Activated CD4-positive, alpha-beta T cell treated with anti-CD3 and anti-CD28 coated beads, Interleukin-2, Interleukin-4, amounts not matched to agents 100 ng/mL and 50 ng/mL, durations not matched to agents 16 hours and 8 hours (primary cell): Measurements from ENCODE around the gene TMPRSS13.
"Not testable (repeated sequence)": the region's sequence is repeated elsewhere in the genome, so short reads cannot be mapped to it uniquely, and the experiment has no call there.

ENCODE experiments used
- DNase-seq: peaks from one replicate; pipeline ENCODE4 v3.0.0-alpha.2; 2020; ENCODE audit warnings: low spot score

Gene TMPRSS13

DNA sequence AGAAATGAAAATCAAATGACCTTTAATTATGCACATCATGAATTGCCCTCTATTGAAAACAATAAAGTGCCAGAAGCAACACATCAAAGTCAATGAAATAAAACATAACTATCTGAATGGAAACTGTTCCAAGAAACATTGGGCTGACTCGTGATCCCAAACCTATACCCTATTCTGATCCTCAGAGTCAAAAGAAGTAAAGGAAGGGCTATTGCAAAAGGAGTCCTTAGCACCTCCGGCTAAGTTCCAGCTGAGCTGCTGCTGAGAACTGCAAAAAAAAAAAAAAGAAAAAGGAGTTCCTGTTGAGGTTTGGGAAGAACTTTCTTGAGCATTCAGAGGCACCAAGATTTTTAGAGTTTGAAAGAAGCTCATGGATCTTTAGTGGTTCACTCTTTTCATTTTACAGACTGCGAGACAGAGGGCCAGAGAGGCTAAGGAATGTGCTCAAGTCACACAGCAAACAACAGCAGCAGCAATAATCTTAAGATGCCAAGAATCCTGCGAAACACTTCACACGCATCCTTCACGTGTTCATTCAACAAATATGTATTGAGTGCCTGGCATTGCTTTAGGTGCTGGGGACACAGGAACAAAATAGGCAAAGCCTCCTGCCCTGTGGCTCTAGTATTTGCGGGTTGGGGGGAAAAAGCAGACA lies 841 bp upstream of the TMPRSS13 start:
- no peak for DNase-seq

DNA sequence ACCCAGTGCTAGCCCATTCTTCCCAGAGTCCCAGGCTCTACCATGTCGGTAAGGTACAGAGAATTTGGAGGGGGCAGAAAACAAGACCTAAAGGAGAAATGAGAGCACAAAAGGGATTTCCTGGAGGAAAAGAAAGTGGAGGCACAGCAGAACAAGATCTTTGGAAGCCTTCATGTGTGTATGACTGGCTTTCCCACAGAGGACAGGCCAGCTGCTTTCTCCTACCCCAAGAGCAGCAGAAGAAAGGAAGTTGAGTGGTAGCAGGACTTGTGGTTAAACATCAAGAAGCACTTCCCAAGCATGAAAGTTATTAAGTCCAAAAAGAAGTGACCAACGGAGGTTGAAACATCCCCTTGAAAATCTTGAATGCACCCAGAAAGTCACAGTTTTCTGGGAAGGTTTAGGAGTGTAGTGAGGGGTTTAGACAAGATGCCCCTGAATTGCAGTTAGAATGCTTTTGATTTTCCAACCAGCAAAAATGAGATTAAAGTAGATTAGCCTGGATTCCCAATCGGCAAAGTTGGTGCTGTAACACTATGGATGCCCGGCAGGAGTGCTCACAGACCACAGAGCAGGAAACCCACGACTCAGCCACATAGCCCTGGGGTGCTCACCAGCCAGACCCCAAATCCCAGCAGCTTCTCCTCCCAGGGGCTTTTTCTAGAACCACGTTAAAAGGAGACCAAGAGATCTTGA lies 608 bp downstream of the TMPRSS13 start:
- DNase-seq, result no peak

DNA sequence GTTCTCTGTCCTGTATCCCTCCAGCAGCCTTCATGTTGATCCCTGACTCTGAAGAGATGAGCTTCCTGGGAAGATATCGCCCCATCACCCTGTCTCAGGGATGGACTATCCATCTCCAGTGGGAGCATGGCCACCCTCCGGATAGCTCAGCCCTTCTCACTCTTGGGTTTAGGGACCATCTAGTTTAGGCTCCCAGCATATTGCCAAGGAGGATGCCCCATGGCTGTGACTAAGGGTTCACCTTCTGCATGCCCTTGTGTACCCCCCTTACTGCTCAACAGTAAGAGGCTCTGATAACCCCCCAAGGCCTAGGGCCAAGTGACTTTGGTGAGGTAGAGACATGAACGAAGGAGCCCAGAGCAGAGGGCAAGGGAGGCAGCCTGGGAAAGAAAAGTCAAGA lies 1.3 kb downstream of the TMPRSS13 start:
- DNase-seq, result no peak

- not testable (repeated sequence) for DNase-seq
These were observed 3.0 kb downstream of the TMPRSS13 start for GRCh38 chr11:117926166-117926565.

DNA sequence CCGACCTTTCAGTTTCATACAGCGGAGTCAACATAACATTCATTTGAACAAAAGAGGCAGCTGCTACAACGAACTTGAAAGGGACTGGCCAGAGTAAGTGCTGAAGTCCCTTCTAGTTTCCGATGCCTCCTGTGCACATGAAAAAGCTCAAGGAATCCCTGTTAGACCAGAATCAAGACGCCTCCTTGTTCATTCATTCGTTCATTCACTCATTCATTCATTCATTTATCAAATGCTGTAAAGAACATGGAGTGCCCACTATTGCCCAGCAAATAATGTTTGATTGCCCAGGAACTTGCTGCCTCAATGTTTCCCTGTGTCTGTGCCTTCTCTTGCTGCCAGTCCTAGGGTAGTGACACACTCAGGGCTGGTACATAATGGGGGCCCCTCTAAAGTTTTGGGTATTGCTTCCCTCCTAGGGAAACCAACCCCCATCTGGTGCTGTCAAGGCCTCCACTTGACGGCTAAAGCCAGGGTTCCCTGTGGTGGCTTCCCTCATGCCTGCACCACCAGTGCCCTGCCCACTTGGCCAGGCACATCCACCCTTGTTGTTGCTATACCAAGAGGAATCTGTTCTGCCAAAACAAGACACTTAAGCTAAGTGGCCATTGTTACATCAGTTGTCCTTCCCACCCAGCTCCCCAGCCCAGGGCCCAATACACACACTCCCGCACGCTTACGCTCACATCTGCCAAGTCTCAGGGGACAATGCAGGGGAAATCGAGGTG lies 3.8 kb downstream of the TMPRSS13 start:
- DNase-seq, result no peak

DNA sequence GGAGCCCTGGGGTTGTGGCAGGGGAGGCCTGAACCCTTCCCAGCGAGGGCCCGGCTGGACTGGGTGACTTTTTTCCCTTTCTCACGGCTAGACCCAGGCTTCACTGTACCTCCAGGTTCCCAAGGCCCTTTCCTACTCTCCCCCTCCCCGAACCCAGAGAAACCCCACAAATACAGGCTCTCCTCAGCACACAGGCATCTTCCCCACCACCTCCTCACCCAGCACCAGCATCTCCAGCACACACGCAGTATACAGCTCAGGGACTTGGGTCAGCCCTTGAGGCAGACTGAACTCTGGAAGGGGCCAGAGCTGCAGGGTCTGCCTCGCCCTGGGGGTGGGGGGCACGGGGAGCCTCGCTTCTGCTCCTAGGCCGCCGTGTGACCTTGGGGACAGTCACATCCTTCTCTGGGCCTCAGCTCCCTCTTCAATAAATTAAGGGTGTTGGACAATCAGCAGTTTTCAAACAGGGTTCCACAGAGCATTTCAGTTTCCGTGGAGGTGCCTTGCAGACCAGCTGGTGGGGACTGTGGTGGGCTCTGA lies 4.5 kb downstream of the TMPRSS13 start:
- DNase-seq, result no peak

- DNase-seq, result no peak
These were observed 5.4 kb downstream of the TMPRSS13 start for GRCh38 chr11:117923773-117924172.

- no peak for DNase-seq
These were observed 5.9 kb downstream of the TMPRSS13 start for GRCh38 chr11:117923275-117923674.

GRCh38 chr11:117921893-117922292 lies 7.3 kb downstream of the TMPRSS13 start:
- DNase-seq, result no peak

DNA sequence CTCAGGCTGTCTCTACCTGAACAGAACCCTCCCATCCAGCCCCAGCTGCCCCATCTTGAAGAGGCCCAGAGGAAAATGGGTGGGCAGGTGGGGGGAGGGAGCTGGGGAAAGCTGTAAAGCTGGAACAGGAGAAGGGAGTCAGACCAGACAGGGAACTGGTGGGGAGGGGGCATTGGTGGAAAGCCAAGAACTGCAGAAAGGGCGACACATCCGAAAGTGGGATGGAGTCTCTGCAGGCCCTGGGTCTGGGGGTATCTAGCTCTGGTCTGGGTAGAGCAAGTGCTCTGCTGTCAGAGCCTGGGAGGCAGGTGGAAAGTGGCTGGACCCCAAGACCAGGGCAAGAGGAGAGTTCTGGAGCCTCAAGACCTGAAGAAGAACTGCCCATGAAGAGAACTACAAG lies 7.7 kb downstream of the TMPRSS13 start:
- no peak for DNase-seq

GRCh38 chr11:117919781-117920221 lies 9.4 kb downstream of the TMPRSS13 start:
- DNase-seq, result peak; percentile 41

- DNase-seq, result no peak
These were observed 9.9 kb downstream of the TMPRSS13 start for GRCh38 chr11:117919341-117919740.

DNA sequence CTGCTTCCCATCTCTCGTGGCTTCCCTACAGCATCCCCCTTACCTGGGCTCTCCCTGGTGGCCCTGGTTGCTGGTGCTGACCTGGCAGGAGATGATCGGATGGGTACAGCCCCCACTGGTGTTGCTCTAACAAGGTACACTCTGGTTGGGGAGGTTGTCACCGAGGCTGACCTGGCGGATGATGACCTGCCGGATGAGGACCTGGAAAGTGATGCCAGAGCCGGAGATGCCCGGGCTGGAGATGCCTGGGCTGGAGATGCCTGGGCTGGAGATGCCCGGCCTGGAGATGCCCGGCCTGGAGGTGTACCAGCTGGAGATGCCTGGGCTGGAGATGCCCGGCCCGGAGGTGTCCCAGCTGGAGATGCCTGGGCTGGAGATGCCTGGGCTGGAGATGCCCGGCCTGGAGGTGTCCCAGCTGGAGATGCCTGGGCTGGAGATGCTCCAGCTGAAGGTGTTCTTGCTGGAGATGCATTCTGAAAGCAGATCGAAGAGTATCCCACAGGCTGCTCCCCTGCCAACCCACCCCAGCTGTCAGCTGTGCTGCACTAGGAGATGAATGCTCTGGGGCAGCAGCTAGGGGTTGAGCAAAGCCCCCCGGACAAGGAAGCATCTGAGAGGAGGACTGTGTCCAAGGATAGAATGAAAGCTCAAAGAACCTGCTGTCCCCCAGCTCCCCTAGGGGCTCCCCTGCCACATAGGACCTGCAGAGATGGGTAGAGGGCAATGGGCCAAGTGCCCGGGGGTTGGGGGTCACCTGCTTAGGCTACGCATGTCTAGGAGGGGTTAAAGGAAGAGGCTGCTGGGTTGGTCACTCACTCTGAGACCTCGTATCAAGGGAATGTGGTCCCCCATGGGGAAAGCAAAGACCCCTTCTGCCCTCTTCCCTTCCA lies 10.6 kb downstream of the TMPRSS13 start:
- no peak for DNase-seq

DNA sequence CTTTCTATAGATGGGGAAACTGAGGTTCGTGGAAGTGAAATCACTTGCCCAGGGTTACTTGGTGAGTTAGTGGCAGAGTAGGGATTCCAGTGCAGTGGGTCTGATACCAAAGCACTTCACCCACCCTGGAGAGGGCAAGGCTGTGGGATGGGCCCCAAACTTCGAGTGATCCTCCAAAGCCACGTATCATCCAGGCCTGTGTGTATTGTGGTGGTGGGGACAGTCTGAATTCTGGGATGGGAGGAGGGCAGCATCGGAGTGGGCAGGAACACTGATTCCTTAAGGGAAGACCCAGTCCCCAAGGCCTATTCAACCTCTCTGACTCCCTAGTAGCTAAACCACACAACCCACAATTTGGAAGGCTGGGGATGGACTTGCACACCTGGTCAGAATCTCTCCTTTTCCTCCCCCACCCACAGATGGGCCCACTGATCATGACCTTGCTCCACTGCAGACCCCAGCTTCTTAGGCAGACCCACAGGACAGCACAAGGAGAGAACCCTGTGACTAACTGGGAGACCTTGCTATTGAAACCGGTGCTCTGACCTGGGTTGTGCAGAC lies 11.5 kb downstream of the TMPRSS13 start:
- no peak for DNase-seq

GRCh38 chr11:117916956-117917355 lies 12.2 kb downstream of the TMPRSS13 start:
- DNase-seq, result no peak

DNA sequence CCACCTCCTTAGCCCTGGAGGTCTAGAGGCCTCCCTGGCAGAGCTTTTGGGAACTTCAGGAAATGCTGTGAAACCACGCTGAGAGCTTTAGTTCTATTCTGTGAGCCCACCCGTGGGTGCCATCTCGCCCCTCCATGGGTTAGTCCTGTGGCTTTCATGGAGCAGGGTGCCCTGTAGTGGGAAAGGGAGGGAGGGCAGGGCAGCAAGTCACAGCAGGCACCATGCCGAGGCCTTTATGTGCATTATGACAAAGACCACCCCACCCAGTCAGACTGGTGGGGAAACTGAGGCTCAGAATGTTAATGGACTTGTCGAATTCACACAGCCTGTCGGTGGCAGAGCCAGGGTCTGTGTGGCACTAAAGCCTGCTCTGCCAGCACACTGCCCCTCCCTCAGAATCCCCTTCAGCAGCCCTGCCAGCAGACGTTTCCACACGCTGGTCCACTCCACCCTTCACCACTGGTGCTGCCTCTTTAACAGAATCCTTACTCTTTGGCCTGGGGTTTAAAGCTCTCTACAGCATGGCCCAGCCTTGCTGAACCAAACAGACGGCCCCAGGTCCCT lies 13.4 kb downstream of the TMPRSS13 start:
- DNase-seq, result no peak

DNA sequence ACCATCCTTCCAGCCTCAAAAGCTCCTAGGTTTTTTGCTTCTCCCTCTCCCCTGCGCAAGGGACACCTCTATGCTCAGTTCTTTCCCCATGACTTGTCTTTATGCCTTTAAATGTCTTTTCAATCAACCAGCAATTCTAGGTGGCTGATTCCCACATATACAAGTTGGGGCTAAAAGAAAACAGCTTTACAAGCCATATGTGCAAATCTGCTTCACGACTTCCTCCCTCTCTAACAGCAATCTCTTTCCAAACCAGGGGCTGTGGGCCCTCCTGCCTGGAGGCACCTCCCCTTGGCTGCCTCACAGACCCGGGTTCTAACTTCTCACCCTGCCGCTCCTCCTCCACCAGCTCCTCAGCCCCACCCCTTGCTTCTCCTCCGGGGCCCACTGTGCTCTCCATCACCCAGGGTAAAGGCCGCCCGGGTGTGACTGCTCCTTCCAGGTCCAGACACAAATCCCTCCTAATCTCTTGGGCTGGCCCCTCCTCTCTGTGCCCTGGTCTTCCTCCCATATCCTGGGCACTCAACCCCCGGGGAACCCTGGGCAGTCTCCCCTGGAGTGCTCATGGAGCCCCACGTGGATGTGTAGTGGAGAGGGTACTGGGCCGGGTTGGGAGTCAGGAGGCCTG lies 14.1 kb downstream of the TMPRSS13 start:
- DNase-seq, result no peak

DNA sequence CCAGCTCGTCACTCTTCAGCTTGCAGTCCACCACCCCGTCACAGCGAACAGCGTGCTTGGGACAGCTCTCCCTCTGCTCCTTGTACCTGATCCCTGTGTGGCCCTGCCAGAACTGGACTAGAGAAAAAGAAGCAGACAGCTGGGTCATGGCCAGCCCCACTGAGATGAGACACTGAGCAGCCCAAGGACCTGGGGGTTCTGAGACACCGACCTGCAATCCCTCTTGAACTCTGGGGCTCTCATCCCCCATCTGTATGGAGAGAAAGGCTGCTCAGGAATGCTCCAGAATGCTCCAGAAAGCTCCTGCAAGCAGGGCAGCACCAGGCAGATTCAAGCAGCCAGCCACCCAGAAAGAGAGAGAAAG lies 14.8 kb downstream of the TMPRSS13 start:
- DNase-seq, result no peak

- DNase-seq, result no peak
These were observed 15.3 kb downstream of the TMPRSS13 start for GRCh38 chr11:117913736-117914397.

DNA sequence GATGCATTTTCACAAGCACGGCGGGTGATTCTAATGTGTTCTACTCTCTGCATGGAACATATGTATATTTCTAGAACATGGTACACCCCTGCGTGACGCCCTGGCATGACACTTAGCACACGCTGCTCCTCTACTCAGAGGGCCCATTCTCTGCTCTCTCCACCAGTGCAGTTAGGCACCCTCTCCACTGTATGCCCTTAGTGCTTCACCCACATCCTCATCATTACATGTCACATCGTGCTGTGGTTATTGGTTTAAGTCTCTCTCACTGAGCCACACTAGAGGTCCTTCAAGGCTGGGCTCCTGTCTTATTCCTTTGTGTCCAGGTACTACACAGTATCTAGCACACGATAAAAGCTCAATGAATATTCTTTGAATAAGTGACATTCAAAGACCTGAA lies 16.7 kb downstream of the TMPRSS13 start:
- no peak for DNase-seq
